Activated CD8-positive, alpha-beta memory T cell treated with anti-CD3 and anti-CD28 coated beads for 4 hours (primary cell): ENCODE data around the gene SEMA4G.
A peak's percentile ranks its signal among the peaks of the same experiment; 100 is the strongest.

ENCODE experiments used
- DNase-seq, 2 donors: peaks; one replicate each; pipeline ENCODE4 v3.0.0-alpha.2; 2020; ENCODE audit warnings: low read depth in 2 of 2

Gene SEMA4G

DNA sequence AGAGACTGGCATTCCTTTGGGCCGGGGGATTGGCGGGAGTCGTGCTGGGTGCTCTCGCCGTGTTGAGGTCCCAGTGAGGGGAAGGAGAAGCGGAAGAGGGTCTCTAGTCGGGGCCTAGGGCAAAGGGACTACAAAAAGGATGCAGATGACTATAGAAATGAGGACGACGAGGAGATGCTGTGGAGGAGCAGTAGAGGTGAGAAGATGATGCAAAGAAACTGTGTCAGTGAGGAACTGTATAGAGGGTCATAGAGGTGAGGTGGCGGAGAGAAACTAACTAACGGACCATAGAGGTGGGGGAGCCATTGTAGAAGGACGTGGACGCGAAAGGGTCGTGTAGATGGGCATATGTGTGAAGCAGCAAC is 18.4 kb downstream of the SEMA4G start:
- no peak for DNase-seq

DNA sequence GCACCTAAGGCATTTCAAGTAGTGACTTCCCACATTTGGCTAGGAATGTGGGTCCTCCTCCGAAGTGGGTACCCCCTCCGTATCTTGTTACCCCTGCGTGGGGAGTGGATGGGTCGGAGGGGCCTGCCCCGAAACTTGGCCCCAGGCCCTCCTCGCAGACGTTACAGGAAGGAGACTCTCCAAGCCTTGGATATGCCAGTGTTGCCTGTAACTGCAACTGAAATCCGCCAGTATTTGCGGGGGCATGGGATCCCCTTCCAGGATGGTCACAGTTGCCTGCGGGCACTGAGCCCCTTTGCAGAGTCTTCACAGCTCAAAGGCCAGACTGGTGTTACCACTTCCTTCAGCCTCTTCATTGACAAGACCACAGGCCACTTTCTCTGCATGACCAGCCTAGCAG is 18.9 kb downstream of the SEMA4G start:
- no peak for DNase-seq

DNA sequence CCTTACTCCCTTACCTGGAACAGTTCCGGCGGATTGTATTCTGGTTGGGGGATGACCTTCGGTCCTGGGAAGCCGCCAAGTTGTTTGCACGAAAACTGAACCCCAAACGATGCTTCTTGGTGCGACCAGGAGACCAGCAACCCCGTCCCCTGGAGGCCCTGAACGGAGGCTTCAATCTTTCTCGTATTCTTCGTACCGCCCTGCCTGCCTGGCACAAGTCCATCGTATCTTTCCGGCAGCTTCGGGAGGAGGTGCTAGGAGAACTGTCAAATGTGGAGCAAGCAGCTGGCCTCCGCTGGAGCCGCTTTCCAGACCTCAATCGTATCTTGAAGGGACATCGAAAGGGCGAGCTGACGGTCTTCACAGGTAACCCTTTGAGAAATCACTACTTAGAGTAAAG is 19.8 kb downstream of the SEMA4G start:
- no peak for DNase-seq

DNA sequence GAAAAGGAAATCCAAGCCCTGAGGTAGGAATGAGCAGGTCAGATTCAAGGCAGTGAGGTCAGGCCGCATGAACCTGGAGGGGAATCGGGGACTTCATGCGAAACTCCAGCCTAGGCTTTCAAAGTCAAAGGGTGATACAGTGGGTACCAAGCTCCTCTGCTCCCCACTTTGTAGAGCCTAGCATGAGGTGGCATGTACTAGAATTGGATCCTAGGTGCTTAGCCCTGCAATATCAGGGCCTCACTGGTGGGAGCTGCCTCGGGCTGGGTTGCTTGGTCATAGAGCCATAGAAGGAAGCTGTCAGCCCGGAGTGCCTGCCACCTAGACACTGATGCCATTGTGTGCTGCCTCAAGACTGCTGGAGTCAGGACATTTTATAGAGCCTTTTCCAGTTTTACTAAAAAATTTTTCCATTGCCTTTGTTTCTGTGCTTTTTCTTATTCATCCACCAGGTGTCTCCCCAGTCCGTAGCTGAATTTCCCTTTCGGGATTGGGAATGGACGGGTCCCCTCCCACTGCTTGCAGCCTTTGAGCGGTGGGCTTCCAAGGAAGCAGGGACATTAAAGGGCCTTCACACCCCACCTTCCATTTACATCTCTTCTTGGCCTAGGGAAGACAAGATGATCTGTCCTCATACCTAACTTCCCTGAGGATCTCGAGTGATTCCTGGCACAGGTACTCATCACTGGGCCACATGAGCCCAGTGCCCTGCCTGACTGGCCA is 24.8 kb downstream of the SEMA4G start:
- no peak for DNase-seq

DNA sequence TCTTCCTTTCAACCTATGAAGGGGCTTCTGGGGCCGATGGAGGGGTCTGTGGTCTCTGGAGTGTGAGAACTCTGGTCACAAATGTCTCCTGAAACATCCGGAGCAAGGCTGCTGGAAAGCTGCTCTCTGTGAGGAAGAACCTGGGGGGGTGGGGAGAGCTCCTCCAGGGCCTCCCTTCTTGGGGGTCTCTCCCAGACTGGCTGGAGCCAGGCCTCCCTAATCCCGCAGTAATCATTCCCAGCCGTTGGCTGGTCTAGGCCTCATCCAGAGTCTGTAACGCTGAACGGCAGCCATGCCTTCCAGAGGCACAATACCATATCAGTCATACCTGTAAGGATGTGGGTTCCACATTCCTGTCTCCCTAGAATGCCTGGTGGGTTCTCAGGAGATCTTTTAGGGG is 25.9 kb downstream of the SEMA4G start:
- DNase-seq: no peak

DNA sequence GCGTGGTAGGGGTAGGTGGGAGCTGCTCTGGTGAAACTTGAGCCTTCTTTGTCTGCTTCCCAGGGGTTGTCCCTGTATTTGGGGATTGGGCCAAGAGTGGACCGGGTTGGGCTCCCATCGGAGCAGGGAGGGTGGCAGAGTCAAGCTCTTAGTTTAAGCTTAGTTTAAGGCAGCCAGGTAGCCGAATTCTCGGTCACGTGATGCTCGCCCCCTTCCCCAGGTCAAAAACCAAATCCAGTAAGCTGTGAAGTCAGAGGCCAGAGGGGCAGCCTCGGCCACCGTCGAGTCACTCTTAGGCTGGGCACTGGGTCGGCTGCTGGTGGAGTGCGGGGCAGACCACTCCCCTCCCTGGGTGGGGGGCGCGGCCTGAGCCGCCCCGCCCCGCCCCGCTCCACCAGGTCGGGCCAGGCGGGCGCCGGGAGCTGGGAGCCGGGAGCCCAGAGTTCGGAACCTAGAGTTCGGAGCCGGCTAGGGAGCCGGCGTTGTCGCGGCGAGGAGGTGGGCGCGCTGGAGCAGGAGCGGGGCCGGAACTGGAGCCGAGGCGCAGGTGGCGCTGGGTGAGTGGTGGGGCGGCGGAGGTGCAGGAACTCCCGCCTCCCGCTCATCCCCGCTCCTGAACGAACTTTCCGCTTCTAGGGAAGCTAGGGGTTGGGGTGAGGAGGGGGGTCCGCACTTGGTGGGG is 27.5 kb downstream of the SEMA4G start:
- no peak for DNase-seq

GRCh38 chr10:100997360-100998182 is 28.3 kb downstream of the SEMA4G start:
- peak; percentile 30 to 46 for DNase-seq

DNA sequence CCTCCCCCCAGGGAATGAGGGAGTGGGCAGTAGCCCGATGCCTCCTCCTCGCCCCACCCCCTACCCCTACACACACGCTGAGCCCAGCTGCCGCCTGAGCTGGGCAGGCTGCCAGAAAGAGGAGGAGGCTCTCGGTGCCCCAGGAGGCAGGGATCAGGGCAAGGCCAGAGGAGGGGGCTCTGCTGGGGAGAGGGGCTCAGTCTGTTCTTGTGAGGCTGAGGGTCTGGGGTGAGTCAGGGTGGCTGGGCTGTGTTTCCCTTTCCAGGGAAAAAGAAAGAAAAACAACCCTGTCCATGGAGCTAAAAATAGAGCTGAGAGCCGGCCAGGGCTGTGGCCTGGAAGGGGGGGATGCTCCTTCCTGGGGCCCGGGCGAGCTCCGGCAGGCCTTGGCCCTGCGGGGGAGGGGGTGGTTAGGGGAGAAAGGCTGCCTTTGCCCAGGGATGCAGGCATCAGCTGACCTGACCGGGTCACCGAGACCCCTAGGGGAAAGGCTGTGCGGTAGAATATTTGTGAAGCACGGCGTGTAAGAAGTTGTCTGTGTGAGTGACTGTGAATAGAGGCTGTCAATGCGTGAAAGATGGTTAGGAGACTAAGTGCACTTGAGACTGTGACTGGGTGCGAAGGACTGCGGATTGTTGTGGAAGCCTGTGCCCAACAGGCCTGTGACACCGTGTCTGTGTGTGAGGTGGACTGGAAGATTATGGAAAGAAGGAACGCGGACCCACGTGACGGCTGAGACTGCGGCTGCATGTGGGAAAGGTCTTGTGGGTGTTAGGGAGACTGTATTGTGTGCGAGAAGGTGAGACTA is 29.1 kb downstream of the SEMA4G start:
- DNase-seq: peak; percentile 13 to 26

GRCh38 chr10:100998991-100999741 is 29.9 kb downstream of the SEMA4G start:
- DNase-seq: peak; percentile 47 to 53

DNA sequence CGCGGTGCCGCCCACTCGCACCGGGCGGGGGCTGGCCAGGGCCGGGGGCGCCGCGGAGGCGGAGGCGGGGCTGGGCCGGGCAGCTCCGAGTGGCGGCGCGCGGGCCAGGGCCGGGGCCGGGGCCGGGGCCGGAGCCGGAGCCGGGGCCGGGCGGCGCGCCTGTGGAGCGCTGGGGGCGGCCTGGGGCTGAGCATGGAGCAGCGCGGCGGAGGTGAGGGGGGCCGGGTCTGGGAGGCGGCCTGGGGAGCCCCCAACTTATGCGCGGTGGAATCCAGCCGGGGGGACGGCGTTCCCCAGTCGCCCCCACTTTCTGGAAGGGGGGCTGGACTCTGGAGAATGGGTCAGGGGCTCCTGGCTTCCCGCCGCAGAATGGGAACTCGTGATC is 30.4 kb downstream of the SEMA4G start, which contains the start of gene LZTS2:
Gene LZTS2, plus strand, starts transcription at position 67 of the 385 bp plus-strand sequence. CDS start 2,731 bp downstream, outside the sequence.
- DNase-seq: no peak

- no peak for DNase-seq
These were observed 31.0 kb downstream of the SEMA4G start for GRCh38 chr10:101000127-101000914.

- DNase-seq: no peak
These were observed 31.8 kb downstream of the SEMA4G start for GRCh38 chr10:101000915-101001658.

DNA sequence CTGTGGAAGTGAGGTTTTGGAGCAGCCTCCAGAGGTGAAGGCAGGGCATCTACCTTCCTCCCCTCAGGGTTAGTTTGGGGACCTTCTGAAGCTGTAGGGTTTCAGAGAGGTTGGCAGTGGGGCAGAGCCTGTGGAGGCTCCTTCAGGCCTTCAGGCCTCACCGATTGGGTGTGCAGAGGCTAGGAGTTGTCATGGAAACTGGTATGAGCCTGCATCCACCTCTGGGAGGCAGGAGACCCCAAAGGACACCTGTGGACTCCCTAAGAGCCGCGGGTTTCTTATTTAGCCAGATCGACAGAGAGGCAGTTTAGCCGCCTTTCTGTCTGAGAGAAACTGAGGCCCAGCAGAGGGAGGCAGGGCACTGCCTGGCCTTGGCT is 32.3 kb downstream of the SEMA4G start:
- DNase-seq: no peak

- DNase-seq: no peak
These were observed 33.2 kb downstream of the SEMA4G start for GRCh38 chr10:101002456-101002855.

DNA sequence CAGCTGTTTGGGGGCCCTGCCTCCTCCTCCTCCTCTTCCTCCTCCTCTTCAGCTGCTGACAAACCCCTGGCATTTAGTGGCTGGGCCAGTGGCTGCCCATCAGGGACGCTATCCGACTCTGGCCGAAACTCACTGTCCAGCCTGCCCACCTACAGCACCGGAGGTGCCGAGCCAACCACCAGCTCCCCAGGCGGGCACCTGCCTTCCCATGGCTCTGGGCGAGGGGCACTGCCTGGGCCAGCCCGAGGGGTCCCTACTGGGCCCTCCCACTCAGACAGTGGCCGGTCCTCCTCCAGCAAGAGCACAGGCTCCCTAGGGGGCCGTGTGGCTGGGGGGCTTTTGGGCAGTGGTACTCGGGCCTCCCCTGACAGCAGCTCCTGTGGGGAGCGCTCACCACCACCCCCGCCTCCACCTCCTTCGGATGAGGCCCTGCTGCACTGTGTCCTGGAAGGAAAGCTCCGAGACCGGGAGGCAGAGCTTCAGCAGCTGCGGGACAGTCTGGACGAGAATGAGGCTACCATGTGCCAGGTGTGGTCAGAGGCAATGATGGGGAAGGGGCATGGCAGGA is 34.4 kb downstream of the SEMA4G start:
- DNase-seq: no peak

DNA sequence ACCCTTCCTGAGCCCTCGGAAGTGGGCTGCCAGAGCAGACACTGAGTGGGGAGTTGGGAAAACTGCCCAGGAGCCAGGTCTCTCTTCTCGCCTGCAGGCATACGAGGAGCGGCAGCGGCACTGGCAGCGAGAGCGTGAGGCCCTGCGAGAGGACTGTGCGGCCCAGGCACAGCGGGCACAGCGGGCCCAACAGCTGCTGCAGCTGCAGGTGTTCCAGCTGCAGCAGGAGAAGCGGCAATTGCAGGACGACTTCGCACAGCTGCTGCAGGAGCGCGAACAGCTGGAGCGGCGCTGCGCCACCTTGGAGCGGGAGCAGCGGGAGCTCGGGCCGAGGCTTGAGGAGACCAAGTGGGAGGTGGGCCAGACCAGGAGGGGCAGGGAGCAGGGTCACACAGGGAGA is 36.1 kb downstream of the SEMA4G start:
- DNase-seq: no peak

GRCh38 chr10:101005869-101006567 is 36.7 kb downstream of the SEMA4G start:
- DNase-seq: no peak

- DNase-seq: no peak
These were observed 37.3 kb downstream of the SEMA4G start for GRCh38 chr10:101006593-101007098.
